ENCODE data around the gene MGMT. TPM values are rescaled to one million over a fixed set of nuclear protein-coding genes. Genes with fewer than 3 reads are reported as not detected.

Gene MGMT
- total RNA-seq, 1 donor from 2014 or later = 14.5 TPM

- ATAC-seq (no peak), DNase-seq (ENCODE audit: missing footprints) (no peak)
- intact Hi-C loops (cut with DNase I) = no loop called here
Measured at GRCh38 chr10:129764901-129765663, 298.0 kb downstream of the MGMT start.

- DNase-seq (ENCODE audit: missing footprints) (no peak), ATAC-seq (no peak)
Measured at GRCh38 chr10:129765664-129766550, 298.9 kb downstream of the MGMT start.

GRCh38 chr10:129766611-129767550 is 299.8 kb downstream of the MGMT start:
- ATAC-seq (no peak), DNase-seq (ENCODE audit: missing footprints) (no peak)
- intact Hi-C loops (cut with DNase I) = no loop called here

More at GRCh38 chr10:129765664-129766550, 298.9 kb downstream of the MGMT start:
- intact Hi-C loops (cut with DNase I) = no loop called here

- ATAC-seq (no peak), DNase-seq (ENCODE audit: missing footprints) (no peak)
- intact Hi-C loops (cut with DNase I) = no loop called here
Measured at GRCh38 chr10:129767751-129768150, 300.7 kb downstream of the MGMT start.

GRCh38 chr10:129768437-129769355 is 301.7 kb downstream of the MGMT start:
- intact Hi-C loops (cut with DNase I) = no loop called here
- ATAC-seq = no peak
- DNase-seq (ENCODE audit: missing footprints) = no peak

GRCh38 chr10:129769381-129770116 is 302.5 kb downstream of the MGMT start:
- no peak for ATAC-seq
- DNase-seq (ENCODE audit: missing footprints) = no peak
- intact Hi-C loops (cut with DNase I) = no loop called here

GRCh38 chr10:129770286-129770685 is 303.2 kb downstream of the MGMT start:
- ATAC-seq = no peak
- intact Hi-C loops (cut with DNase I) = no loop called here
- no peak for DNase-seq (ENCODE audit: missing footprints)

GRCh38 chr10:129771024-129771423 is 304.0 kb downstream of the MGMT start:
- no peak for ATAC-seq
- intact Hi-C loops (cut with DNase I) = no loop called here
- no peak for DNase-seq (ENCODE audit: missing footprints)

GRCh38 chr10:129771576-129771975 is 304.5 kb downstream of the MGMT start:
- ATAC-seq = no peak
- no peak for DNase-seq (ENCODE audit: missing footprints)
- intact Hi-C loops (cut with DNase I) = no loop called here

GRCh38 chr10:129771991-129772431 is 305.0 kb downstream of the MGMT start:
- ATAC-seq = no peak
- intact Hi-C loops (cut with DNase I) = no loop called here
- no peak for DNase-seq (ENCODE audit: missing footprints)

- intact Hi-C loops (cut with DNase I) = no loop called here
- ATAC-seq (no peak), DNase-seq (ENCODE audit: missing footprints) (no peak)
Measured at GRCh38 chr10:129772468-129773358, 305.7 kb downstream of the MGMT start.

- intact Hi-C loops (cut with DNase I) = no loop called here
Measured at GRCh38 chr10:129773359-129773990, 306.4 kb downstream of the MGMT start.

GRCh38 chr10:129774082-129774735 is 307.2 kb downstream of the MGMT start:
- intact Hi-C loops (cut with DNase I) = no loop called here
- no peak for ATAC-seq
- no peak for DNase-seq (ENCODE audit: missing footprints)

More at GRCh38 chr10:129773359-129773990, 306.4 kb downstream of the MGMT start:
- DNase-seq (ENCODE audit: missing footprints) (no peak), ATAC-seq (no peak)

- ATAC-seq = no peak
- intact Hi-C loops (cut with DNase I) = no loop called here
- DNase-seq (ENCODE audit: missing footprints) = no peak
Measured at GRCh38 chr10:129774736-129775401, 307.8 kb downstream of the MGMT start.

- DNase-seq (ENCODE audit: missing footprints) (no peak), ATAC-seq (no peak)
- intact Hi-C loops (cut with DNase I) = no loop called here
Measured at GRCh38 chr10:129775681-129776080, 308.6 kb downstream of the MGMT start.

Data from Right ventricle myocardium inferior (tissue), 1 donor.